ENCODE measurements around the gene CMBL. TPM values are rescaled to one million over a fixed set of nuclear protein-coding genes. Genes with fewer than 3 reads are reported as not detected.

Gene CMBL
- total RNA-seq (under 1 TPM in 1 of 2 experiments, not detected in 1; 0.36 TPM), total RNA-seq (0 to 0.71 (median 0.19) reads per million in 172 experiments)
- polyA plus RNA-seq (2013, experiment 1 of 2): 0.27 TPM
- polyA plus RNA-seq (2013, experiment 2 of 2): 1.7 TPM

DNA sequence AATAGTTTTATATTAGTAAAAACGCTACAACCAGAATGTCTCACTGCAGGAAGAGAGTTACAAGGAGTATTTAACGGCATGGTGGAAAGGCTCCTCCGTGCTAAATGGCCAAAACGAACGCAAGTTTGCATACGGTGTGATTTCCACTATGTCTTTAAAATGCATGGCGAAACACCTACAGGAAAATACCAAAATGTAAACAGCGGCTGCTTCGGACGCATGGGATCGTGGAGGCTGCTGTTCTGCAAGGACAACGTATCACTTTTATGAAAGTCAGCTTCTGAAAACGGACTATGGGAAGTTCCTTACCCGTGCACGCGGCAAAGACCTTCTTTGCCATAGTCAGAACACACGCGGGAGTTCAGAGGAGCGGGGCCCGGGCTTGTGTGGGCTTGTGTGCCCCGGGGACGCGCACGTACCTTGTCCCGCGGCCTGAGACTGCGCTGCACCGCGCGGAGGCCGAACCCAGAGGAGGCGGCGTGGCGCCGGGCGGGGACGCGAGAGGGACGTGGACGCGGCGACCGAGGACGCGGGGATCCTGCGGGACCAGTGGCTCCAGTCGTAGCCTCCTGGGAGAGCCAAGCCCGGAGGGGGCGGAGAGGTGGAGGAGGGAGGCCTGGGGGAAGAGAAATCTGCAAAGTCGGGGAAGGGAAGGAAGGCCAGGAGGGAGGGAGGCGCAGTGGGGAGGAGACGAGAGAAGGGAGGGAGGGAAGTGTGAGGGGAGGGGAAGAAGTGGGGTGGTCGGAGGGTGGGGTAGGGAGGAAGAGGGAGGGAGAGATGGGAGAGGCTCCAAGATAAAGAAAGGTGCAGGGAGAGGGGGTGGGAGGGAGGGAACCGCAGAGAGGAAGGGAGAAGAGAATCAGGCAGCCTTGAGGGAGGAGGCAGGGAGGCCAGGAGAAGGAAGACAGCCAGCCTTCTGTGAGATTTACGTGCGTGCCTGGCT is at the start of gene CMBL:
TSS of gene CMBL (minus strand) at position 697 of the 943 bp plus-strand sequence. CDS start 17,140 bp downstream, outside the sequence.
- Histone ChIP-seq H3K4me3 (ENCODE audit: low read length) (peak within 1 kb of the TSS; percentile 47), H3K4me1 (ENCODE audit: insufficient read depth, low read length) (peaks cover 4% of the 10 kb centered on the region), H3K27ac (ENCODE audit: low read depth in 1 of 2, low read length in 2 of 2) (no peak within 1 kb of the TSS), H3K9me3 (ENCODE audit: control insufficient read depth in 1 of 2, insufficient read depth in 1 of 2, low read length in 2 of 2) (no peaks in the 10 kb centered on the region), H3K27me3 (ENCODE audit: control insufficient read depth in 1 of 2, insufficient read depth in 2 of 2, low read length in 2 of 2) (peaks cover 11 to 18% of the 10 kb centered on the region in 2 experiments), H3K36me3 (ENCODE audit: insufficient read depth, low read length) (no peaks in the 10 kb centered on the region)
- DNase-seq (peak in 7 of 14 experiments; percentile 9 to 39 (median 23)), ATAC-seq (ENCODE audit: poor library complexity) (no peak)
- Mint-ChIP-seq H3K4me1 (ENCODE audit: low read depth) (peaks cover 6% of the 10 kb centered on the region), H3K27me3 (peaks cover 18% of the 10 kb centered on the region), H3K36me3 (ENCODE audit: low read depth) (no peaks in the 10 kb centered on the region), H3K27ac (no peak within 1 kb of the TSS), H3K4me3 (peak within 1 kb of the TSS; percentile 77), H3K9me3 (no peaks in the 10 kb centered on the region)
- POLR2A ChIA-PET: interaction anchor here (0.9 kb wide), 1 partner anchor 56 kb away, joined by 3 read pairs; no protein-coding TSS in a partner anchor
- TF ChIP-seq, protein P1, sequence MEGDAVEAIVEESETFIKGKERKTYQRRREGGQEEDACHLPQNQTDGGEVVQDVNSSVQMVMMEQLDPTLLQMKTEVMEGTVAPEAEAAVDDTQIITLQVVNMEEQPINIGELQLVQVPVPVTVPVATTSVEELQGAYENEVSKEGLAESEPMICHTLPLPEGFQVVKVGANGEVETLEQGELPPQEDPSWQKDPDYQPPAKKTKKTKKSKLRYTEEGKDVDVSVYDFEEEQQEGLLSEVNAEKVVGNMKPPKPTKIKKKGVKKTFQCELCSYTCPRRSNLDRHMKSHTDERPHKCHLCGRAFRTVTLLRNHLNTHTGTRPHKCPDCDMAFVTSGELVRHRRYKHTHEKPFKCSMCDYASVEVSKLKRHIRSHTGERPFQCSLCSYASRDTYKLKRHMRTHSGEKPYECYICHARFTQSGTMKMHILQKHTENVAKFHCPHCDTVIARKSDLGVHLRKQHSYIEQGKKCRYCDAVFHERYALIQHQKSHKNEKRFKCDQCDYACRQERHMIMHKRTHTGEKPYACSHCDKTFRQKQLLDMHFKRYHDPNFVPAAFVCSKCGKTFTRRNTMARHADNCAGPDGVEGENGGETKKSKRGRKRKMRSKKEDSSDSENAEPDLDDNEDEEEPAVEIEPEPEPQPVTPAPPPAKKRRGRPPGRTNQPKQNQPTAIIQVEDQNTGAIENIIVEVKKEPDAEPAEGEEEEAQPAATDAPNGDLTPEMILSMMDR (IDR thresholded peaks at IDR 0.05): no peak
- CTCF ChIA-PET: no interaction called here
- intact Hi-C loops (cut with DNase I, micrococcal nuclease): no loop called here

GRCh38 chr5:10355071-10355889 is 47.6 kb upstream of the CMBL start:
- ATAC-seq (ENCODE audit: poor library complexity): no peak

More at GRCh38 chr5:10355071-10355889, 47.6 kb upstream of the CMBL start:
- peak in 3 of 14 experiments; percentile 41 to 78 (median 44) for DNase-seq
- TF ChIP-seq, protein P1 (IDR thresholded peaks at IDR 0.05): no peak
- intact Hi-C loops (cut with DNase I, micrococcal nuclease): loop anchor here (2.0 to 5.0 kb wide), 3 partner anchors 14 to 86 kb away; partner anchors contain the start of gene ROPN1L (in 1 of the 2)
- Histone ChIP-seq H3K4me3 (ENCODE audit: low read length) (peak overlapping the region; percentile 87), H3K27ac (ENCODE audit: low read depth in 1 of 2, low read length in 2 of 2) (peak overlapping the region in 1 of 2 donors; percentile 54), H3K27me3 (ENCODE audit: control insufficient read depth in 1 of 2, insufficient read depth in 2 of 2, low read length in 2 of 2) (no peaks in the 10 kb centered on the region), H3K4me1 (ENCODE audit: insufficient read depth, low read length) (peaks cover 27% of the 10 kb centered on the region), H3K9me3 (ENCODE audit: control insufficient read depth in 1 of 2, insufficient read depth in 1 of 2, low read length in 2 of 2) (no peaks in the 10 kb centered on the region), H3K36me3 (ENCODE audit: insufficient read depth, low read length) (peaks cover 1% of the 10 kb centered on the region)
- Mint-ChIP-seq H3K36me3 (ENCODE audit: low read depth) (peaks cover 13% of the 10 kb centered on the region), H3K9me3 (no peaks in the 10 kb centered on the region), H3K27ac (peak overlapping the region; percentile 97), H3K4me1 (ENCODE audit: low read depth) (peaks cover 64% of the 10 kb centered on the region), H3K27me3 (no peaks in the 10 kb centered on the region), H3K4me3 (peak overlapping the region; percentile 99)
- POLR2A ChIA-PET: interaction anchor here (0.7 to 3.2 kb wide), 7 partner anchors 9 to 273 kb away, joined by 3 to 56 read pairs (median 3); partner anchors contain the start of genes ATPSCKMT and CCT5
- CTCF ChIA-PET: interaction anchor here (1.2 kb wide), 1 partner anchor 9 kb away, joined by 3 read pairs; no protein-coding TSS in a partner anchor

Measured in CD4-positive, alpha-beta T cell (primary cell).